Endothelial cell of hepatic sinusoid (primary cell): ENCODE measurements around the gene GLT6D1.

Source experiments
- in situ Hi-C: cut with HindIII; loops from 2 replicates; pipeline ENCODE4 v1.10.0; 2017; ENCODE audit warnings: low sequenced_read_pairs

GLT6D1 gene

GRCh38 chr9:135666534-135667462, 27.5 kb upstream of the GLT6D1 start:
- in situ Hi-C loops, result no loop called here

- in situ Hi-C loops, result no loop called here
Observed at GRCh38 chr9:135665795-135666189, 26.5 kb upstream of the GLT6D1 start.

GRCh38 chr9:135664801-135665794, 25.8 kb upstream of the GLT6D1 start:
- in situ Hi-C loops, result no loop called here

- in situ Hi-C loops, result no loop called here
Observed at GRCh38 chr9:135664266-135664665, 24.9 kb upstream of the GLT6D1 start.

- in situ Hi-C loops, result no loop called here
Observed at GRCh38 chr9:135663857-135664256, 24.5 kb upstream of the GLT6D1 start.

- in situ Hi-C loops, result no loop called here
Observed at GRCh38 chr9:135663451-135663770, 24.1 kb upstream of the GLT6D1 start.

- in situ Hi-C loops, result no loop called here
Observed at GRCh38 chr9:135662758-135663450, 23.6 kb upstream of the GLT6D1 start, which contains the start of gene LCN9. Gene LCN9 (plus strand): TSS chr9:135663309. CDS start chr9:135663322, 13 bp downstream.

- in situ Hi-C loops, result no loop called here
Observed at GRCh38 chr9:135661816-135662560, 22.6 kb upstream of the GLT6D1 start.

- in situ Hi-C loops, result no loop called here
Observed at GRCh38 chr9:135660407-135660806, 21.1 kb upstream of the GLT6D1 start.

GRCh38 chr9:135659252-135659651, 19.9 kb upstream of the GLT6D1 start:
- in situ Hi-C loops, result no loop called here

GRCh38 chr9:135657416-135657815, 18.1 kb upstream of the GLT6D1 start:
- in situ Hi-C loops, result no loop called here

GRCh38 chr9:135655317-135655716, 16.0 kb upstream of the GLT6D1 start:
- in situ Hi-C loops, result no loop called here

- in situ Hi-C loops, result no loop called here
Observed at GRCh38 chr9:135650408-135650807, 11.1 kb upstream of the GLT6D1 start.

GRCh38 chr9:135649508-135649907, 10.2 kb upstream of the GLT6D1 start:
- in situ Hi-C loops, result no loop called here

GRCh38 chr9:135648494-135649410, 9.4 kb upstream of the GLT6D1 start:
- in situ Hi-C loops, result no loop called here

- in situ Hi-C loops, result no loop called here
Observed at GRCh38 chr9:135647884-135648283, 8.5 kb upstream of the GLT6D1 start.

GRCh38 chr9:135644631-135645218, 5.4 kb upstream of the GLT6D1 start:
- in situ Hi-C loops, result no loop called here

GRCh38 chr9:135641745-135642144, 2.4 kb upstream of the GLT6D1 start:
- in situ Hi-C loops, result no loop called here

GRCh38 chr9:135641047-135641446, 1.7 kb upstream of the GLT6D1 start:
- in situ Hi-C loops, result no loop called here
